Neural progenitor cell (in vitro differentiated cells): Measurements from ENCODE around the gene DDX31. TPM values are rescaled to one million over a fixed set of nuclear protein-coding genes. Genes with fewer than 3 reads are reported as not detected.

Experiments used
- DNase-seq: peaks from one replicate; pipeline ENCODE4 v3.0.0-alpha.2; 2016; ENCODE audit warnings: low spot score
- H2AFZ ChIP-seq: fragments of 200-600 bp; sonication (generic); replicated peaks from 2 replicates; pipeline ENCODE4 v1.6.1; 2016; ENCODE audit warnings: antibody characterized with exemption
- H3F3A ChIP-seq: fragments of 200-600 bp; sonication (generic); 2 replicates; pipeline ENCODE4 v1.6.1; 2016; ENCODE audit warnings: antibody characterized with exemption, low read depth
- H3K27ac ChIP-seq: fragments of 200-600 bp; sonication (generic); 2 replicates; pipeline ENCODE4 v1.5.1; 2016; ENCODE audit warnings: mild to moderate bottlenecking
- H3K27me3 ChIP-seq: fragments of 200-600 bp; sonication (generic); 2 replicates; pipeline ENCODE4 v1.6.1; 2016; ENCODE audit warnings: mild to moderate bottlenecking, moderate library complexity
- H3K36me3 ChIP-seq: fragments of 200-600 bp; sonication (generic); 2 replicates; pipeline ENCODE4 v1.5.1; 2016
- H3K4me1 ChIP-seq: fragments of 200-600 bp; sonication (generic); 2 replicates; pipeline ENCODE4 v1.6.1; 2016; ENCODE audit warnings: mixed run types
- H3K4me2 ChIP-seq: fragments of 200-600 bp; sonication (generic); 2 replicates; pipeline ENCODE4 v1.6.1; 2016
- H3K4me3 ChIP-seq: fragments of 200-600 bp; sonication (generic); 2 replicates; pipeline ENCODE4 v1.5.1; 2016
- H3K79me2 ChIP-seq: fragments of 200-600 bp; sonication (generic); 2 replicates; pipeline ENCODE4 v1.6.1; 2016; ENCODE audit warnings: low read depth
- H3K9ac ChIP-seq: fragments of 200-600 bp; sonication (generic); 2 replicates; pipeline ENCODE4 v1.6.1; 2016
- H3K9me3 ChIP-seq: fragments of 200-600 bp; sonication (generic); 2 replicates; pipeline ENCODE4 v1.5.1; 2016; ENCODE audit warnings: low read depth
- H4K20me1 ChIP-seq: fragments of 200-600 bp; sonication (generic); 2 replicates; pipeline ENCODE4 v1.6.1; 2016; ENCODE audit warnings: low read depth
- H3K27ac Mint-ChIP-seq: 3 replicates; pipeline ENCODE4 v1.8.0; 2021; ENCODE audit warnings: mixed read lengths
- H3K27me3 Mint-ChIP-seq: 2 replicates; pipeline ENCODE4 v1.8.0; 2022; ENCODE audit warnings: low read depth, mild to moderate bottlenecking, inconsistent platforms, moderate library complexity, mixed read lengths; ENCODE audit not compliant: insufficient read depth
- H3K36me3 Mint-ChIP-seq: 3 replicates; pipeline ENCODE4 v1.8.0; 2021; ENCODE audit warnings: mixed read lengths
- H3K4me1 Mint-ChIP-seq: 3 replicates; pipeline ENCODE4 v1.8.0; 2021; ENCODE audit warnings: mixed read lengths
- H3K4me3 Mint-ChIP-seq: 3 replicates; pipeline ENCODE4 v1.8.0; 2021; ENCODE audit warnings: mild to moderate bottlenecking, moderate library complexity, mixed read lengths
- H3K9me3 Mint-ChIP-seq: 3 replicates; pipeline ENCODE4 v1.8.0; 2020; ENCODE audit warnings: mixed read lengths
- EZH2 ChIP-seq: fragments of 200-600 bp; sonication (generic); IDR thresholded peaks from 2 replicates; pipeline ENCODE4 v1.6.1; 2017; ENCODE audit warnings: antibody characterized with exemption, mild to moderate bottlenecking, moderate library complexity
- EZH2phosphoT487 ChIP-seq: fragments of 200-600 bp; sonication (generic); IDR thresholded peaks from 2 replicates; pipeline ENCODE4 v1.6.1; 2017; ENCODE audit warnings: antibody characterized with exemption
- total RNA-seq: library from RNA; depleted of rRNA; stranded (reverse); fragments of >200 nt; gene quantifications from 2 replicates; pipeline ENCODE4 v1.2.3, GENCODE V29; 2015; ENCODE audit warnings: low replicate concordance
- TF ChIP-seq, protein P1 (sequence below): fragments of 200-600 bp; sonication (generic); IDR thresholded peaks from 2 replicates; pipeline ENCODE4 v1.5.1; 2017; ENCODE audit warnings: antibody characterized with exemption, mild to moderate bottlenecking

The DDX31 gene
- total RNA-seq, 1 donor from 2014 or later: 25.7 TPM

DNA sequence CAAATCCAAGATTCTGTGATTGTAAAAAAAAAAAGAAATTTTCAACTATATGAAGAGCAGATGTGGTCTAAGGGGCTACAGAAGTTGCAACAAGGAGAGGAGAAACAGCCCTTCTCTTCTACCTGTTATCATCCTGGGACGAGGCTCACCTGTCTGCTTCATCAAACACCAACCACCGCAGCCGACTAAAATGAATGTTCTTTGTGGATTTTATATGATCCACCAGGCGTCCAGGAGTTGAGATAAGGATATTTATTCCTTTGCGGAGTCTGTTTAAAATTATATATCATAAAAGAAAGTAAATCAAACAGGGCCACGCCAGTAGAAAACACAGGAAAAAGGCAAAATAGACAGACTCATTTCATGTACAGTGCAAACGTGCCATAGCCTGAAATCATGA, 21.5 kb downstream of the DDX31 start:
- Histone ChIP-seq H3K27ac (no peak overlapping the region), H3K4me2 (no peak overlapping the region), H3K9me3 (no peaks in the 10 kb centered on the region), H3F3A (peaks cover 4% of the 10 kb centered on the region), H3K79me2 (no peaks in the 10 kb centered on the region), H4K20me1 (peaks cover 6% of the 10 kb centered on the region), H3K9ac (no peak overlapping the region), H3K4me3 (no peak overlapping the region), H3K4me1 (no peaks in the 10 kb centered on the region), H2AFZ (no peak overlapping the region), H3K27me3 (no peaks in the 10 kb centered on the region), H3K36me3 (no peaks in the 10 kb centered on the region)
- no peak overlapping the region for H3K27ac Mint-ChIP-seq
- peaks cover 32% of the 10 kb centered on the region for H3K36me3 Mint-ChIP-seq
- H3K4me3 Mint-ChIP-seq: no peak overlapping the region
- peaks cover 3% of the 10 kb centered on the region for H3K4me1 Mint-ChIP-seq
- H3K27me3 Mint-ChIP-seq: no peaks in the 10 kb centered on the region
- TF ChIP-seq EZH2phosphoT487: no peak
- no peak for TF ChIP-seq EZH2
- TF ChIP-seq, protein P1, sequence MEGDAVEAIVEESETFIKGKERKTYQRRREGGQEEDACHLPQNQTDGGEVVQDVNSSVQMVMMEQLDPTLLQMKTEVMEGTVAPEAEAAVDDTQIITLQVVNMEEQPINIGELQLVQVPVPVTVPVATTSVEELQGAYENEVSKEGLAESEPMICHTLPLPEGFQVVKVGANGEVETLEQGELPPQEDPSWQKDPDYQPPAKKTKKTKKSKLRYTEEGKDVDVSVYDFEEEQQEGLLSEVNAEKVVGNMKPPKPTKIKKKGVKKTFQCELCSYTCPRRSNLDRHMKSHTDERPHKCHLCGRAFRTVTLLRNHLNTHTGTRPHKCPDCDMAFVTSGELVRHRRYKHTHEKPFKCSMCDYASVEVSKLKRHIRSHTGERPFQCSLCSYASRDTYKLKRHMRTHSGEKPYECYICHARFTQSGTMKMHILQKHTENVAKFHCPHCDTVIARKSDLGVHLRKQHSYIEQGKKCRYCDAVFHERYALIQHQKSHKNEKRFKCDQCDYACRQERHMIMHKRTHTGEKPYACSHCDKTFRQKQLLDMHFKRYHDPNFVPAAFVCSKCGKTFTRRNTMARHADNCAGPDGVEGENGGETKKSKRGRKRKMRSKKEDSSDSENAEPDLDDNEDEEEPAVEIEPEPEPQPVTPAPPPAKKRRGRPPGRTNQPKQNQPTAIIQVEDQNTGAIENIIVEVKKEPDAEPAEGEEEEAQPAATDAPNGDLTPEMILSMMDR: no peak
- no peak for DNase-seq
- H3K9me3 Mint-ChIP-seq: no peaks in the 10 kb centered on the region

GRCh38 chr9:132647806-132648205, 22.0 kb downstream of the DDX31 start:
- no peak overlapping the region for H3K4me2 ChIP-seq
- no peak overlapping the region for H3K9ac ChIP-seq
- no peak overlapping the region for H3K27ac Mint-ChIP-seq
- no peaks in the 10 kb centered on the region for H3K4me1 ChIP-seq
- H3K4me3 Mint-ChIP-seq: no peak overlapping the region
- peaks cover 4% of the 10 kb centered on the region for H3F3A ChIP-seq
- peaks cover 34% of the 10 kb centered on the region for H3K36me3 Mint-ChIP-seq
- TF ChIP-seq, protein P1: no peak
- no peak for TF ChIP-seq EZH2
- no peak for TF ChIP-seq EZH2phosphoT487
- no peak for DNase-seq
- H3K9me3 ChIP-seq: no peaks in the 10 kb centered on the region
- no peak overlapping the region for H3K4me3 ChIP-seq
- no peak overlapping the region for H3K27ac ChIP-seq
- H2AFZ ChIP-seq: no peak overlapping the region
- H3K27me3 ChIP-seq: no peaks in the 10 kb centered on the region
- H3K4me1 Mint-ChIP-seq: peaks cover 3% of the 10 kb centered on the region
- H4K20me1 ChIP-seq: peaks cover 4% of the 10 kb centered on the region
- no peaks in the 10 kb centered on the region for H3K27me3 Mint-ChIP-seq
- H3K79me2 ChIP-seq: no peaks in the 10 kb centered on the region
- H3K36me3 ChIP-seq: no peaks in the 10 kb centered on the region
- H3K9me3 Mint-ChIP-seq: no peaks in the 10 kb centered on the region

DNA sequence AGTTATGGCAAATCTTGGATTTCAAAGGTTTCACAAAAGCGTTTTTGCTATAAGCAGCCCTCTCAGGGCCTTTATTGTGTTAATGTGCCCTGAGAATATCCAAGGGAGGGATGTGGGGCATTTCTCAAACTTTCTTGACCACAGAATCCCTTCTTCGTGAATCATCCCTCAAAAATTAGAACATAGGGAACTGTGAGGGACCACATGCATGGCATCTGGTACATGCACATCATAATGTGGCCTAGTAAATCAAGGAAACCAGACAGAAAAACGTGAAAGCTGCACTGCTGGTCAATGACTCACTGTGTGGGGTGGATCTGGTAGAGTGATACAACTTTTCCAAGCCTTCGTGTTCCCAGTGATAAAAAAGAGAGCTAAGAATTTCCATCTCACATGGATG, 22.4 kb downstream of the DDX31 start:
- H3F3A ChIP-seq: peaks cover 4% of the 10 kb centered on the region
- Mint-ChIP-seq H3K36me3 (peaks cover 34% of the 10 kb centered on the region), H3K4me1 (peaks cover 3% of the 10 kb centered on the region), H3K4me3 (no peak overlapping the region), H3K27me3 (no peaks in the 10 kb centered on the region), H3K9me3 (no peaks in the 10 kb centered on the region), H3K27ac (no peak overlapping the region)
- H3K9me3 ChIP-seq: no peaks in the 10 kb centered on the region
- H3K27me3 ChIP-seq: no peaks in the 10 kb centered on the region
- no peak overlapping the region for H3K4me2 ChIP-seq
- TF ChIP-seq EZH2phosphoT487 (no peak), EZH2 (no peak)
- TF ChIP-seq, protein P1: no peak
- H3K9ac ChIP-seq: no peak overlapping the region
- no peak for DNase-seq
- H3K4me1 ChIP-seq: no peaks in the 10 kb centered on the region
- no peak overlapping the region for H3K4me3 ChIP-seq
- no peak overlapping the region for H2AFZ ChIP-seq
- H3K36me3 ChIP-seq: no peaks in the 10 kb centered on the region
- no peaks in the 10 kb centered on the region for H4K20me1 ChIP-seq
- no peaks in the 10 kb centered on the region for H3K79me2 ChIP-seq
- H3K27ac ChIP-seq: no peak overlapping the region
